Suprapubic skin (tissue), 4 donors: Measurements from ENCODE around the gene C10orf95.

ENCODE experiments used
- POLR2A ChIP-seq, 2 donors: fragments of 450-650 bp; IDR thresholded peaks; one replicate each; pipeline ENCODE4 v1.6.1; 2017; ENCODE audit warnings: antibody characterized with exemption in 2 of 2, mild to moderate bottlenecking in 2 of 2, moderate library complexity in 2 of 2
- POLR2AphosphoS5 ChIP-seq, 3 donors: sonication (generic); formaldehyde crosslinking; IDR thresholded peaks; one replicate each; pipeline ENCODE4 v1.6.1; 2017; ENCODE audit warnings: antibody characterized with exemption in 3 of 3
- TF ChIP-seq, protein P1 (sequence below), 2 donors: fragments of 200-600 bp in 1 of 2; fragments of 450-650 bp in 1 of 2; sonication (generic) in 1 of 2; IDR thresholded peaks; one replicate each; pipeline ENCODE4 v1.5.1; 2016 to 2019; ENCODE audit warnings: antibody characterized with exemption in 2 of 2, mild to moderate bottlenecking in 1 of 2, moderate library complexity in 1 of 2

DNA sequence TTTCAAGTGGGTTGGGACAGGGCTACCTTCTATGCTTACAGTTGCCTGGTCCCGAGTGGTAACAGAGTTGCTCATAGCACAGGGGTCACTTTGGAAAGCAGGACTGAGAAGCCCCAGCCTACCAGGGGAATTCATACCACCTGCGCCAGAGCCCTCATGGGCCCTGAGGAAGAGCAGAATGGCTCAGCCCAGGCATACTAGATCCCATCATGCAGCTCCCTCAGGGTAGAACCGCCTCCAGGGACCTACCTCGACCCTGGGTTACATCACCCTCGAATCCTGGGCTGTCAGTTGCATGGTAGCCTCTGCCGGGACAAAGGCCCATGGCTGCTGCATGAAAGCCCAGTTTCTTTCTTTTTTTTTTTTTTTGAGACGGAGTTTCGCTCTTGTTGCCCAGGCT, 21.9 kb downstream of the C10orf95 start:
- TF ChIP-seq POLR2A (IDR thresholded peaks at IDR 0.05) (no peak), POLR2AphosphoS5 (IDR thresholded peaks at IDR 0.05) (no peak)
- TF ChIP-seq, protein P1, sequence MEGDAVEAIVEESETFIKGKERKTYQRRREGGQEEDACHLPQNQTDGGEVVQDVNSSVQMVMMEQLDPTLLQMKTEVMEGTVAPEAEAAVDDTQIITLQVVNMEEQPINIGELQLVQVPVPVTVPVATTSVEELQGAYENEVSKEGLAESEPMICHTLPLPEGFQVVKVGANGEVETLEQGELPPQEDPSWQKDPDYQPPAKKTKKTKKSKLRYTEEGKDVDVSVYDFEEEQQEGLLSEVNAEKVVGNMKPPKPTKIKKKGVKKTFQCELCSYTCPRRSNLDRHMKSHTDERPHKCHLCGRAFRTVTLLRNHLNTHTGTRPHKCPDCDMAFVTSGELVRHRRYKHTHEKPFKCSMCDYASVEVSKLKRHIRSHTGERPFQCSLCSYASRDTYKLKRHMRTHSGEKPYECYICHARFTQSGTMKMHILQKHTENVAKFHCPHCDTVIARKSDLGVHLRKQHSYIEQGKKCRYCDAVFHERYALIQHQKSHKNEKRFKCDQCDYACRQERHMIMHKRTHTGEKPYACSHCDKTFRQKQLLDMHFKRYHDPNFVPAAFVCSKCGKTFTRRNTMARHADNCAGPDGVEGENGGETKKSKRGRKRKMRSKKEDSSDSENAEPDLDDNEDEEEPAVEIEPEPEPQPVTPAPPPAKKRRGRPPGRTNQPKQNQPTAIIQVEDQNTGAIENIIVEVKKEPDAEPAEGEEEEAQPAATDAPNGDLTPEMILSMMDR (IDR thresholded peaks at IDR 0.05): no peak
